ENCODE data around the gene YES1.

Gene YES1

DNA sequence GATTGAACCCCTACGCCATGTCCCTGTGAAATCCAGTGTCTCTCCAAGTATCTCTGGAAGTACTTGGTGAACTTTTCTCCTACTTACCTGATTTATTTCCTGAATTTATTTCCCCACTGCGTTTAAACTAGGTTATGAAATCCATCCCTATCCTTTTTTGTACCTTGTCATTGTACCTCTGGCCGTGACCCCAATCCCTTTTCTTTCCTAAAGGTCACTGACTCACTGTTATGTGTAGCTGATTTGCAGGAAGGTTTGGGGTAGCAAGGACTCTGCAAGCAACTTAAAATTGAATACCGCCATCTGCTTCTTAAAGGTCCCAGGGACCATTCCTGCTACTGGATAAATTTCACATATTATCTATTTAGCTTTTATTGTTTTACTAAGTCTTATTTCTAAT lies 95.0 kb downstream of the YES1 start:
- Histone ChIP-seq H3K9ac (ENCODE audit: low read depth, low read length) (no peak overlapping the region), H3K79me2 (ENCODE audit: insufficient read depth, low read length) (no peaks in the 10 kb centered on the region), H3K4me2 (ENCODE audit: insufficient read depth, low read length) (no peak overlapping the region), H3K4me3 (ENCODE audit: low read depth in 1 of 2, low read length in 2 of 2) (no peak overlapping the region), H3K4me1 (ENCODE audit: insufficient read depth, low read length) (peaks cover 2% of the 10 kb centered on the region; the same call in 1 of the 2 replicates), H2AFZ (ENCODE audit: low read depth, low read length) (no peak overlapping the region), H3K9me3 (ENCODE audit: insufficient read depth, low read length, severe bottlenecking) (peaks cover 8% of the 10 kb centered on the region), H3K27me3 (ENCODE audit: insufficient read depth, low read length, poor library complexity) (no peaks in the 10 kb centered on the region), H3K27ac (ENCODE audit: low read length) (no peak overlapping the region), H3K36me3 (ENCODE audit: insufficient read depth, low read length) (no peaks in the 10 kb centered on the region; the same call in 1 of the 2 replicates), H4K20me1 (ENCODE audit: insufficient read depth, low read length) (no peaks in the 10 kb centered on the region)
- DNase-seq (no peak), ATAC-seq (ENCODE audit: insufficient read depth, low read depth) (no peak)
- TF ChIP-seq EZH2 (IDR thresholded peaks at IDR 0.05; ENCODE audit: borderline replicate concordance, low read depth, low read length, severe bottlenecking) = no peak

DNA sequence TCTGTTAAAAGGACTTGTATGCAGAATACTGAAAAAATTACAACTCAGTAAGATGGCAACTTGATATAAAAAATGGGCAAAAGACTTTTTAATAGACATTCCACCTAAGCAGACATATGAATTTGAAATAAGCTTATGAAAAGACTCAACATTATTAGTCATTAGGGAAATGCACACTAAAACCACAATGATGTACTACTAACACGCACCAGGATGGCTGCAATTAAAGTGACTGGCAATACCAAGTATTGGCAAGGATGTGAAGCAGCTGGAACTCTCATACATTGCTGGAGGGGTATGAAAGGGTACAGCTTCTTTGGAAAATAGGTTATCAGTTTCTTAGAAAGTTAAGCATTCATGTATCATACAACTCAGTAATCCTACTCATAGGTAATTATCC lies 96.4 kb downstream of the YES1 start:
- H3K27me3 ChIP-seq (ENCODE audit: insufficient read depth, low read length, poor library complexity) = no peaks in the 10 kb centered on the region
- H3K4me2 ChIP-seq (ENCODE audit: insufficient read depth, low read length) = no peak overlapping the region
- H4K20me1 ChIP-seq (ENCODE audit: insufficient read depth, low read length) = no peaks in the 10 kb centered on the region
- TF ChIP-seq, protein P1, sequence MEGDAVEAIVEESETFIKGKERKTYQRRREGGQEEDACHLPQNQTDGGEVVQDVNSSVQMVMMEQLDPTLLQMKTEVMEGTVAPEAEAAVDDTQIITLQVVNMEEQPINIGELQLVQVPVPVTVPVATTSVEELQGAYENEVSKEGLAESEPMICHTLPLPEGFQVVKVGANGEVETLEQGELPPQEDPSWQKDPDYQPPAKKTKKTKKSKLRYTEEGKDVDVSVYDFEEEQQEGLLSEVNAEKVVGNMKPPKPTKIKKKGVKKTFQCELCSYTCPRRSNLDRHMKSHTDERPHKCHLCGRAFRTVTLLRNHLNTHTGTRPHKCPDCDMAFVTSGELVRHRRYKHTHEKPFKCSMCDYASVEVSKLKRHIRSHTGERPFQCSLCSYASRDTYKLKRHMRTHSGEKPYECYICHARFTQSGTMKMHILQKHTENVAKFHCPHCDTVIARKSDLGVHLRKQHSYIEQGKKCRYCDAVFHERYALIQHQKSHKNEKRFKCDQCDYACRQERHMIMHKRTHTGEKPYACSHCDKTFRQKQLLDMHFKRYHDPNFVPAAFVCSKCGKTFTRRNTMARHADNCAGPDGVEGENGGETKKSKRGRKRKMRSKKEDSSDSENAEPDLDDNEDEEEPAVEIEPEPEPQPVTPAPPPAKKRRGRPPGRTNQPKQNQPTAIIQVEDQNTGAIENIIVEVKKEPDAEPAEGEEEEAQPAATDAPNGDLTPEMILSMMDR (IDR thresholded peaks at IDR 0.05; ENCODE audit: borderline replicate concordance, extremely low read depth, low read length, poor library complexity, severe bottlenecking) = no peak
- no peak for TF ChIP-seq EZH2 (IDR thresholded peaks at IDR 0.05; ENCODE audit: borderline replicate concordance, low read depth, low read length, severe bottlenecking)
- ATAC-seq (ENCODE audit: insufficient read depth, low read depth) (no peak), DNase-seq (no peak)
- H2AFZ ChIP-seq (ENCODE audit: low read depth, low read length) = no peak overlapping the region
- H3K27ac ChIP-seq (ENCODE audit: low read length) = no peak overlapping the region
- H3K4me3 ChIP-seq (ENCODE audit: low read depth in 1 of 2, low read length in 2 of 2) = no peak overlapping the region
- no peak overlapping the region for H3K9ac ChIP-seq (ENCODE audit: low read depth, low read length)
- peaks cover 11% of the 10 kb centered on the region for H3K4me1 ChIP-seq (ENCODE audit: insufficient read depth, low read length)
- no peaks in the 10 kb centered on the region for H3K79me2 ChIP-seq (ENCODE audit: insufficient read depth, low read length)
- no peaks in the 10 kb centered on the region; the same call in 1 of the 2 replicates for H3K36me3 ChIP-seq (ENCODE audit: insufficient read depth, low read length)
- H3K9me3 ChIP-seq (ENCODE audit: insufficient read depth, low read length, severe bottlenecking) = peaks cover 8% of the 10 kb centered on the region

GRCh38 chr18:713135-713490 lies 98.9 kb downstream of the YES1 start:
- no peaks in the 10 kb centered on the region for H4K20me1 ChIP-seq (ENCODE audit: insufficient read depth, low read length)
- peaks cover 11% of the 10 kb centered on the region for H3K4me1 ChIP-seq (ENCODE audit: insufficient read depth, low read length)
- no peaks in the 10 kb centered on the region for H3K79me2 ChIP-seq (ENCODE audit: insufficient read depth, low read length)
- H3K9me3 ChIP-seq (ENCODE audit: insufficient read depth, low read length, severe bottlenecking) = peaks cover 8% of the 10 kb centered on the region
- H3K4me3 ChIP-seq (ENCODE audit: low read depth in 1 of 2, low read length in 2 of 2) = no peak overlapping the region
- ATAC-seq (ENCODE audit: insufficient read depth, low read depth) (no peak), DNase-seq (no peak)
- TF ChIP-seq EZH2 (IDR thresholded peaks at IDR 0.05; ENCODE audit: borderline replicate concordance, low read depth, low read length, severe bottlenecking) = no peak
- TF ChIP-seq, protein P1 (IDR thresholded peaks at IDR 0.05; ENCODE audit: borderline replicate concordance, extremely low read depth, low read length, poor library complexity, severe bottlenecking) = no peak
- no peak overlapping the region for H2AFZ ChIP-seq (ENCODE audit: low read depth, low read length)
- H3K36me3 ChIP-seq (ENCODE audit: insufficient read depth, low read length) = no peaks in the 10 kb centered on the region; the same call in 1 of the 2 replicates
- no peaks in the 10 kb centered on the region for H3K27me3 ChIP-seq (ENCODE audit: insufficient read depth, low read length, poor library complexity)
- no peak overlapping the region for H3K27ac ChIP-seq (ENCODE audit: low read length)
- H3K9ac ChIP-seq (ENCODE audit: low read depth, low read length) = no peak overlapping the region
- no peak overlapping the region for H3K4me2 ChIP-seq (ENCODE audit: insufficient read depth, low read length)

DNA sequence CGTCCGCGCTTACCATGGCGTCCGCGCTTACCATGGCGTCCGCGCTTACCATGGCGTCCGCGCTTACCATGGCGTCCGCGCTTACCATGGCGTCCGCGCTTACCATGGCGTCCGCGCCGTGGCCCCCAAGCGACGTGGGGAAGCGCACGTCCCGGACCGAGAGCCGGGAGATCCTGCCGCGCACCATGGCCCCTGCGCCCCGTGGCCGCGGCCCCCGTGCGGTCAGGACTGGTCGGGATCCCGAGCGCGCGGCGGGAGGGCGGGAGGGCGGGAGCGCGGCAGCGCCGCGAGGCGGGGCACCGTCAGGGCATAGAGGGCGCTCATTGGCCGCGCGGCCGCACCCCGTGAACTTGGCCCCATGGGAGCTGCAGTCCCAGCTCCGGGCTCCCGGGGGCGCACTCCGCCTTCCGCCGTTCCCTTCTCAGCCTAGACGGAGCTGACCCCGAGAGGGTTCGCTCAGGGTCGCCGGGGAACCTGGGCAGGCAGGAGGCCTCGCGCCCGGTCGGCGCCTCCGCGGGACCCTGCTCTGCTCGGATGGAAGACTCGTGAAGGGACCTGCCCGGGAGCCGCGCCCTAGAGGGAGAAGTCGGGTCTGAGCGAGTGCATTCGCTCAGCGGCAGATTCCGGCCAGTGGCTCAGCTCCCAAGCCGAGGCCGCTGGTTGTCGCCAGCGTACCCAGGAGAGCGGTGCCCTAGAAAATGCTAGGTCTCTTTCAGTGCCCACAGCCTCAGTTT lies 99.5 kb downstream of the YES1 start, which contains the start of gene ENOSF1:
Gene ENOSF1, minus strand, starts transcription at position 230 of the 734 bp plus-strand sequence. Its CDS starts 43 bp downstream, at position 187.
- peak; percentile 62 for DNase-seq
- Histone ChIP-seq H3K9ac (ENCODE audit: low read depth, low read length) (peak within 1 kb of the TSS; percentile 52), H3K27me3 (ENCODE audit: insufficient read depth, low read length, poor library complexity) (no peaks in the 10 kb centered on the region), H2AFZ (ENCODE audit: low read depth, low read length) (peak within 1 kb of the TSS; percentile 76), H3K79me2 (ENCODE audit: insufficient read depth, low read length) (no peaks in the 10 kb centered on the region), H3K4me1 (ENCODE audit: insufficient read depth, low read length) (peaks cover 11% of the 10 kb centered on the region), H3K36me3 (ENCODE audit: insufficient read depth, low read length) (no peaks in the 10 kb centered on the region; the same call in 1 of the 2 replicates), H3K27ac (ENCODE audit: low read length) (peak within 1 kb of the TSS; percentile 46; the same call in 1 of the 2 replicates), H3K4me3 (ENCODE audit: low read depth in 1 of 2, low read length in 2 of 2) (peak within 1 kb of the TSS; percentile 9 to 55; a peak in 3 of 4 replicates), H3K9me3 (ENCODE audit: insufficient read depth, low read length, severe bottlenecking) (peaks cover 8% of the 10 kb centered on the region), H4K20me1 (ENCODE audit: insufficient read depth, low read length) (no peaks in the 10 kb centered on the region), H3K4me2 (ENCODE audit: insufficient read depth, low read length) (peak within 1 kb of the TSS; percentile 66)
- ATAC-seq (ENCODE audit: insufficient read depth, low read depth) = peak; percentile 79
- TF ChIP-seq EZH2 (IDR thresholded peaks at IDR 0.05; ENCODE audit: borderline replicate concordance, low read depth, low read length, severe bottlenecking) = no peak
- TF ChIP-seq, protein P1 (IDR thresholded peaks at IDR 0.05; ENCODE audit: borderline replicate concordance, extremely low read depth, low read length, poor library complexity, severe bottlenecking) = peak; percentile 26

Data from DND-41 (cell line).